Mesenchymal stem cell (in vitro differentiated cells and primary cell): ENCODE results near the gene CCDC121.

Experiments
- DNase-seq: peaks from one replicate; pipeline ENCODE4 v3.0.0-alpha.2; 2013
- H2AFZ ChIP-seq: one replicate; pipeline ENCODE4 v1.6.1; 2013; ENCODE audit warnings: low read depth, mild to moderate bottlenecking, control low read depth, inconsistent platforms, low read length, moderate library complexity
- H2AK5ac ChIP-seq: 2 replicates; pipeline ENCODE4 v1.6.1; 2013; ENCODE audit warnings: low read length, moderate library complexity, mild to moderate bottlenecking, inconsistent platforms; ENCODE audit not compliant: severe bottlenecking
- H2BK120ac ChIP-seq: one replicate; pipeline ENCODE4 v1.6.1; 2013; ENCODE audit warnings: low read depth, mild to moderate bottlenecking, inconsistent platforms, low read length, moderate library complexity
- H2BK12ac ChIP-seq, 2 experiments: one replicate each; pipeline ENCODE4 v1.6.1; 2013; ENCODE audit warnings: inconsistent platforms in 2 of 2, low read length in 2 of 2, mild to moderate bottlenecking in 2 of 2, moderate library complexity in 2 of 2, control low read depth in 1 of 2
- H2BK15ac ChIP-seq: one replicate; pipeline ENCODE4 v1.6.1; 2013; ENCODE audit warnings: mild to moderate bottlenecking, low read depth, inconsistent platforms; ENCODE audit not compliant: poor library complexity, severe bottlenecking
- H2BK5ac ChIP-seq: 2 replicates; pipeline ENCODE4 v1.6.1; 2013; ENCODE audit warnings: low read depth, mild to moderate bottlenecking, low read length, control low read depth, inconsistent platforms; ENCODE audit not compliant: poor library complexity, severe bottlenecking
- H3K14ac ChIP-seq, 2 experiments: one replicate each; pipeline ENCODE4 v1.6.1; 2013; ENCODE audit warnings: inconsistent platforms in 2 of 2, low read length in 2 of 2, control low read depth in 1 of 2, mild to moderate bottlenecking in 1 of 2, moderate library complexity in 1 of 2
- H3K18ac ChIP-seq, 2 experiments: one replicate each; pipeline ENCODE4 v1.6.1; 2013; ENCODE audit warnings: inconsistent platforms in 2 of 2, low read length in 2 of 2, control low read depth in 1 of 2, low read depth in 1 of 2, mild to moderate bottlenecking in 1 of 2
- H3K23ac ChIP-seq, 2 experiments: one replicate each; pipeline ENCODE4 v1.6.1; 2013; ENCODE audit warnings: inconsistent platforms in 2 of 2, low read length in 2 of 2, mild to moderate bottlenecking in 2 of 2, moderate library complexity in 2 of 2, control low read depth in 1 of 2
- H3K27ac ChIP-seq: 2 replicates; pipeline ENCODE4 v1.5.1; 2013; ENCODE audit warnings: mild to moderate bottlenecking, moderate library complexity, low read length, control low read depth, inconsistent platforms; ENCODE audit not compliant: poor library complexity, severe bottlenecking
- H3K27me3 ChIP-seq, 2 experiments: 2 replicates each; pipeline versions ENCODE4 v1.6.1 to v1.7.0; 2013; ENCODE audit warnings: low read length in 2 of 2, mild to moderate bottlenecking in 2 of 2, moderate library complexity in 2 of 2, control low read depth in 1 of 2, inconsistent platforms in 1 of 2; ENCODE audit not compliant: control insufficient read depth in 1 of 2, insufficient read depth in 1 of 2
- H3K36me3 ChIP-seq, 2 experiments: 2 replicates each; pipeline versions ENCODE4 v1.6.1 to v1.7.0; 2013; ENCODE audit warnings: low read length in 2 of 2, control low read depth in 1 of 2, inconsistent platforms in 1 of 2, low read depth in 1 of 2, mild to moderate bottlenecking in 1 of 2; ENCODE audit not compliant: insufficient read depth in 2 of 2, control insufficient read depth in 1 of 2
- H3K4ac ChIP-seq, 2 experiments: one replicate each; pipeline ENCODE4 v1.6.1; 2013; ENCODE audit warnings: inconsistent platforms in 2 of 2, low read length in 2 of 2, mild to moderate bottlenecking in 2 of 2, moderate library complexity in 2 of 2, control low read depth in 1 of 2, low read depth in 1 of 2
- H3K4me1 ChIP-seq: 2 replicates; pipeline ENCODE4 v1.6.1; 2013; ENCODE audit warnings: low read depth, low read length, control low read depth; ENCODE audit not compliant: control insufficient read depth, insufficient read depth
- H3K4me2 ChIP-seq: 2 replicates; pipeline ENCODE4 v1.6.1; 2013; ENCODE audit warnings: low read length, mild to moderate bottlenecking, inconsistent platforms; ENCODE audit not compliant: poor library complexity, severe bottlenecking
- H3K4me3 ChIP-seq, 2 experiments: 2 replicates each; pipeline versions ENCODE4 v1.5.1 to v1.7.0; 2013; ENCODE audit warnings: low read length in 2 of 2, mild to moderate bottlenecking in 2 of 2, control low read depth in 1 of 2, low read depth in 1 of 2; ENCODE audit not compliant: insufficient read depth in 1 of 2
- H3K79me1 ChIP-seq: replicated peaks from 2 replicates; pipeline ENCODE4 v1.6.1; 2013; ENCODE audit warnings: mild to moderate bottlenecking, control low read depth, low read length, inconsistent platforms; ENCODE audit not compliant: poor library complexity, severe bottlenecking
- H3K9ac ChIP-seq: 2 replicates; pipeline ENCODE4 v1.7.0; 2013; ENCODE audit warnings: mild to moderate bottlenecking, low read length, moderate library complexity
- H3K9me3 ChIP-seq: 2 replicates; pipeline ENCODE4 v1.7.0; 2013; ENCODE audit warnings: mild to moderate bottlenecking, low read length; ENCODE audit not compliant: control insufficient read depth
- H4K8ac ChIP-seq: one replicate; pipeline ENCODE4 v1.6.1; 2013; ENCODE audit warnings: inconsistent platforms, mild to moderate bottlenecking, low read length, moderate library complexity
- H4K91ac ChIP-seq: one replicate; pipeline ENCODE4 v1.6.1; 2013; ENCODE audit warnings: mild to moderate bottlenecking, low read length, inconsistent platforms
- WGBS: methylation state at CpG from one replicate; pipeline ENCODE4 v1.1.7; 2013; ENCODE audit warnings: mixed read lengths; 5-methylcytosine and 5-hydroxymethylcytosine counted together

The CCDC121 gene

GRCh38 chr2:27591745-27592144 lies 37.1 kb downstream of the CCDC121 start:
- Histone ChIP-seq H2BK15ac (no peak overlapping the region), H2BK120ac (no peak overlapping the region), H2AK5ac (no peak overlapping the region), H3K4ac (no peak overlapping the region), H4K91ac (no peak overlapping the region), H3K4me1 (no peaks in the 10 kb centered on the region), H2BK5ac (no peak overlapping the region), H2AFZ (no peak overlapping the region), H4K8ac (no peak overlapping the region), H3K14ac (no peak overlapping the region), H3K27me3 (no peaks in the 10 kb centered on the region), H3K9ac (no peak overlapping the region), H3K36me3 (peaks cover 0 to 21% of the 10 kb centered on the region in 2 experiments), H3K9me3 (peaks cover 24% of the 10 kb centered on the region), H3K18ac (no peak overlapping the region), H2BK12ac (no peak overlapping the region), H3K23ac (no peak overlapping the region), H3K79me1 (no peaks in the 10 kb centered on the region), H3K4me3 (no peak overlapping the region), H3K4me2 (no peak overlapping the region), H3K27ac (no peak overlapping the region)
- 82% methylated on average over 2 of the region's 3 CpGs for WGBS
- no peak for DNase-seq

- Histone ChIP-seq H3K4ac (no peak overlapping the region), H3K4me2 (no peak overlapping the region), H3K27me3 (no peaks in the 10 kb centered on the region), H3K18ac (no peak overlapping the region), H2BK12ac (no peak overlapping the region), H2BK15ac (no peak overlapping the region), H3K9me3 (peaks cover 24% of the 10 kb centered on the region), H2BK120ac (no peak overlapping the region), H2AFZ (no peak overlapping the region), H3K14ac (no peak overlapping the region), H3K23ac (no peak overlapping the region), H4K8ac (no peak overlapping the region), H2AK5ac (no peak overlapping the region), H3K79me1 (peaks cover 1% of the 10 kb centered on the region), H3K27ac (no peak overlapping the region), H3K9ac (no peak overlapping the region), H2BK5ac (no peak overlapping the region), H3K36me3 (peaks cover 0 to 5% of the 10 kb centered on the region in 2 experiments), H4K91ac (no peak overlapping the region), H3K4me1 (no peaks in the 10 kb centered on the region), H3K4me3 (no peak overlapping the region)
- no peak for DNase-seq
- no CpG with 5 or more reads among the region's 2 CpGs for WGBS
Measured at GRCh38 chr2:27588308-27588707, 40.5 kb downstream of the CCDC121 start.

- H3K27ac ChIP-seq: no peak overlapping the region
- H3K18ac ChIP-seq: no peak overlapping the region
- H3K4me1 ChIP-seq: peaks cover 2% of the 10 kb centered on the region
- peaks cover 3% of the 10 kb centered on the region for H3K79me1 ChIP-seq
- H3K9ac ChIP-seq: no peak overlapping the region
- H4K91ac ChIP-seq: no peak overlapping the region
- no peak overlapping the region for H2BK5ac ChIP-seq
- peaks cover 24% of the 10 kb centered on the region for H3K9me3 ChIP-seq
- no peak for DNase-seq
- no peak overlapping the region for H2AK5ac ChIP-seq
- H2BK12ac ChIP-seq: no peak overlapping the region
- no peak overlapping the region for H3K4ac ChIP-seq
- WGBS: 95% methylated on average over 2 of the region's 2 CpGs
- no peak overlapping the region for H3K4me3 ChIP-seq
- H3K14ac ChIP-seq: no peak overlapping the region
- H3K36me3 ChIP-seq: no peaks in the 10 kb centered on the region
- H4K8ac ChIP-seq: no peak overlapping the region
- no peak overlapping the region for H3K4me2 ChIP-seq
- no peak overlapping the region for H3K23ac ChIP-seq
- no peak overlapping the region for H2AFZ ChIP-seq
- no peaks in the 10 kb centered on the region for H3K27me3 ChIP-seq
- H2BK15ac ChIP-seq: no peak overlapping the region
- no peak overlapping the region for H2BK120ac ChIP-seq
Measured at GRCh38 chr2:27587025-27587424, 41.8 kb downstream of the CCDC121 start.

GRCh38 chr2:27584597-27584996 lies 44.2 kb downstream of the CCDC121 start:
- no peak overlapping the region for H2BK15ac ChIP-seq
- WGBS: 79% methylated on average over 3 of the region's 3 CpGs
- peak overlapping the region in 1 of 2 experiments; percentile 92 for H3K4me3 ChIP-seq
- H2AFZ ChIP-seq: no peak overlapping the region
- no peak overlapping the region for H2BK120ac ChIP-seq
- H2BK5ac ChIP-seq: no peak overlapping the region
- no peak overlapping the region for H3K9ac ChIP-seq
- no peak overlapping the region for H3K14ac ChIP-seq
- no peak overlapping the region for H2AK5ac ChIP-seq
- H3K23ac ChIP-seq: no peak overlapping the region
- no peaks in the 10 kb centered on the region for H3K36me3 ChIP-seq
- H3K27me3 ChIP-seq: no peaks in the 10 kb centered on the region
- no peak for DNase-seq
- H3K79me1 ChIP-seq: peaks cover 3% of the 10 kb centered on the region
- H4K91ac ChIP-seq: no peak overlapping the region
- peaks cover 16% of the 10 kb centered on the region for H3K9me3 ChIP-seq
- no peak overlapping the region for H3K4ac ChIP-seq
- H3K4me1 ChIP-seq: peaks cover 2% of the 10 kb centered on the region
- no peak overlapping the region for H3K18ac ChIP-seq
- peak overlapping the region; percentile 30 for H3K4me2 ChIP-seq
- no peak overlapping the region for H2BK12ac ChIP-seq
- no peak overlapping the region for H4K8ac ChIP-seq
- no peak overlapping the region for H3K27ac ChIP-seq
